DMS 273 (cell line): ENCODE measurements around the gene NUDT22.

Experiments
- DNase-seq: peaks from one replicate; lab custom pipeline; 2025; ENCODE audit not compliant: unreplicated experiment; lab: John Stamatoyannopoulos, UW

Gene NUDT22

GRCh38 chr11:64226507-64227051 is 505 bp downstream of the NUDT22 start:
- DNase-seq = peak; percentile 61

GRCh38 chr11:64227405-64227956 is 1.4 kb downstream of the NUDT22 start:
- peak; percentile 43 for DNase-seq

GRCh38 chr11:64229090-64229743 is 3.1 kb downstream of the NUDT22 start:
- DNase-seq = no peak

- no peak for DNase-seq
These were observed 3.7 kb downstream of the NUDT22 start for GRCh38 chr11:64229744-64230170.

GRCh38 chr11:64230171-64230984 is 4.3 kb downstream of the NUDT22 start, which contains the start of gene DNAJC4:
Gene DNAJC4, plus strand, starts transcription at chr11:64230548. Its CDS starts 307 bp downstream, at chr11:64230855.
- DNase-seq = peak; percentile 93

GRCh38 chr11:64230985-64231365 is 4.9 kb downstream of the NUDT22 start:
- no peak for DNase-seq

GRCh38 chr11:64231546-64231945 is 5.5 kb downstream of the NUDT22 start:
- DNase-seq = no peak

GRCh38 chr11:64232182-64232966 is 6.3 kb downstream of the NUDT22 start:
- DNase-seq = no peak

- DNase-seq = no peak
These were observed 6.9 kb downstream of the NUDT22 start for GRCh38 chr11:64232967-64233315.

GRCh38 chr11:64233913-64234586 is 8.0 kb downstream of the NUDT22 start, which contains the start of gene VEGFB:
Gene VEGFB, plus strand, starts transcription at chr11:64234584. Its CDS starts 250 bp downstream, at chr11:64234834.
- peak; percentile 61 for DNase-seq

GRCh38 chr11:64234647-64235379 is 8.7 kb downstream of the NUDT22 start:
- DNase-seq = peak; percentile 71

GRCh38 chr11:64235437-64236161 is 9.5 kb downstream of the NUDT22 start:
- no peak for DNase-seq

GRCh38 chr11:64237484-64237951 is 11.4 kb downstream of the NUDT22 start:
- no peak for DNase-seq

GRCh38 chr11:64238076-64238475 is 12.0 kb downstream of the NUDT22 start:
- no peak for DNase-seq

- DNase-seq = no peak
These were observed 12.9 kb downstream of the NUDT22 start for GRCh38 chr11:64238999-64239398.

- DNase-seq = no peak
These were observed 13.8 kb downstream of the NUDT22 start for GRCh38 chr11:64239662-64240434.

GRCh38 chr11:64240435-64241240 is 14.6 kb downstream of the NUDT22 start, which contains the start of gene FKBP2:
Gene FKBP2, plus strand, starts transcription at chr11:64241095. Its CDS starts 1,293 bp downstream, at chr11:64242388.
- peak; percentile 97 for DNase-seq
